ENCODE results near the gene CCDC158.

CCDC158 gene

DNA sequence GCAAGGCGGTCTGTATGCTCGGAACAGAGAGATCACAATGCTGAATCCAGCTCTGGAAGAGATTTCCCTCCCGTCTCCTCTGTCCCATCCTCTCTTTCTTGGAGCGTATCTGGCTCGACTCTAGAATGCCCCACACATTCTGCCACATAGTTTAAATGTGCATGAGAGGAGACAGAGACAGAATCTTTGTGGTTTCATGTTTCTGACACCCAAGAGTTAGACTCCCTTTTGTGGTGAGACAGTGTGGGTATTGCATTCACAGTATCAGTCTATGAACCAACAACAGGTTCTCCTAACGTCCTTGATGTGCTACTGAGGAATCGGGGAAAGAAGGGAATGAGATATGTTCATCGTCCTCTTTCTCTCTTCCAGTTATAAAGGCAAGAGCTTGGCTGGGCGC is 144.1 kb downstream of the CCDC158 start:
- DNase-seq, result no peak

GRCh38 chr4:76275486-76276124 is 145.3 kb downstream of the CCDC158 start:
- no peak for DNase-seq

GRCh38 chr4:76272999-76273398 is 147.9 kb downstream of the CCDC158 start:
- no peak for DNase-seq

- no peak for DNase-seq
Observed at GRCh38 chr4:76272582-76272981, 148.4 kb downstream of the CCDC158 start.

- no peak for DNase-seq
Observed at GRCh38 chr4:76272073-76272472, 148.9 kb downstream of the CCDC158 start.

DNA sequence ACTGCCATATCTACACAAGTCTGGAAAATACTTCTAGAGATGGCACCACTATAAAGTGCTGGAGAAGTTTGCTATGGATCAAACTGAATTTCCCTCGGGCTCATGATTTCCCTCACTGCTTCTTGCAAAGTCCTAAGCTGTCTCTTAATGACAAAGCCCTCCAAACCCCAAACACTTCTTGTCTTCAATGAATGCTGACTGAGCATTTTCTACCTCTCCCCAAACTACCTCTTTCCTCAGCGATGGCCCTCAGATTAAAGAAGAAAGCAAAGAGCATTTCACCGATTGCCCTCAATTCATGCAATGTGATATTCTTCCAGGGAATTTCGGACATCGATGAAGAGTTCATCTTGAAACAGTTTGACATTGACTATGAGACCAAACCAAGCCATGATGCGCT is 149.7 kb downstream of the CCDC158 start:
- DNase-seq, result no peak

DNA sequence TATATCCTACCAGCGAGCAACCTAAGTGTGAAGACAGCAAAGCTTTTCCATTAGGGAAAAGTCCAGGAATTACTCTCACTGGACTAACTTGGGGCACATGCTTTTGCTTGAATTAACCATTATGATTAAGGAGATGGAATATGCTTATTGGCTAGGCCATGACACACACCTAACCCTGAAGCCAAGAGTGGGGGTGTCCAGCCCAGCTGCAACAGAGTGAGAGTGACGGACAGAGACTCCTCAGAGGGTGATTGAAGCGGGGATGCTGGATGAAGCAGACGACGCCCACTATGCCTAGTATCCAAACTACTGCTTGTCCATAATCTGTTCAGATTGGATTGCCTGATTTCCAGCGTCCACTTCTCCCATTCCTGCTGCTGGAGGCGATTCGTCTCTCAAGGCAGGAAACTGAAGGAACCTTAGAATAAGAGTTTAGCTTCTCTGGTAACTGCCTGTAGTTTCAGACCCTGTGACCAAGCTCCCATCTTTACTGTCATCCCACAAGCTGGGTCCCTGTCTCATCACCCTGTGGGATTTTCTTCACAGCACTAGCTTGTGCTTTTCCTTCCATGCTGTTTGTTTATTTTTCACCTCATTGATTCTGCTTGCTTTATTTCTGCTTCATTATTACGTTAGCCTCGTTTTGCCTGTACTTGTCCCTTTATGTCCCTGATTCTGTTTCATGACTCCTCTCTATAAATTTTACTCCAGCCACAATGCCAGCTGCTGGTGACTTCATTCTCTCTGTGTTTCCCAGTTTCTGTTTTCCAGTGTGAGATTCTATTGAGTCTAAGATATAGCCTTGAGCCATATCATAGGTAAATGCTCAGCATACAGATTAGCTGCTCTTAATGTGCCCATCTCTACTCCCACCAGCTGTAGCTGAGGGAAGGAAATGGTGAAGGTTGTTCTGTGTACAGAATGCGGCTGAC is 150.4 kb downstream of the CCDC158 start:
- no peak for DNase-seq

DNA sequence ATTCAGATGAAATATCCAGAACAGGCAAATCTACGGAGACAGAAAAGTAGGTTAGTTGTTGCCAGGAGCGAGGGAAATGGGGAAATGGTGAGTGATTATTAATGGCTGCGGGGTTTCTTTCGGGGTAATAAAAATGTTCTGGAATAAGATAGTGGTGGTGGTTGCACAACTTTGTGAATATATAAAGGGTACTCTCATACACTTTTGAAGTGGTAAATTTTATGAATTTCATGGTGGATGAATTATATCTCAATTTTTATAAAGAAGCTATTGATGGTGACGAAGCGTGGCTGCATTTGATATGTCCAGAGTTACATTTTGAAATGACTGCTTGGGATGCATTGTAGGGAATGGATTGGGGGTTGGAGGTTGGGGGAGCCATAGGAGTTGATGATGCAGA is 153.1 kb downstream of the CCDC158 start:
- DNase-seq, result no peak

- DNase-seq, result no peak
Observed at GRCh38 chr4:76266627-76267026, 154.3 kb downstream of the CCDC158 start.

DNA sequence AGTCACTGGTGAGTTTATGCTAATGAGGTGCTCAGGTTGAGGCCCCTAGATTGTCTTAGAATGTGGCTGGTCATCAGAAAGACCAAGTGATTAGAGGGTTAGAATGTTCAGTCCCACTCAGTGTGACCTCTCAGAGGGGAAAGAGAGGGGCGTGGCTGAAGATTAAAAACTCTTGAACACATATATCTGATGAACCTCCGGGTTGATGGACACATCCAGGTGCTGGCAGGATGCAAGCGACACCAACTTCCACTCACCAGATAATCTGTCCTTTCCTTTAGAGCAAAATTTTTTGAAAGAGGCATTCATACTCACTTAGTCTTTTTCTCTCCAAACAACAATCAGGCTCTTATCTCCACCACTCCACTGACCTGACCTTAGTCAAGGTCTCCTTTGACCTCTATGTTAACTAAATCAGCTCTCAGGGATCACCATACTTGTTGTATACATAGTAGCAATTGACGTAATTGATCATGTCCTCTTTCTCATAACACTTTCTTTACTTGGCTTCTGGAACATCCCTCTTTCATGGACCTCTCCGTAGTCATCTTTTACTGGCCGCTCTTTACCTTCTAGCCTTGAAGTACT is 155.2 kb downstream of the CCDC158 start:
- DNase-seq, result no peak

Measured in activated CD4-positive, alpha-beta T cell treated with anti-CD3 and anti-CD28 coated beads for 4 hours (primary cell).